Measurements from ENCODE around the gene CIAO2A.

DNA sequence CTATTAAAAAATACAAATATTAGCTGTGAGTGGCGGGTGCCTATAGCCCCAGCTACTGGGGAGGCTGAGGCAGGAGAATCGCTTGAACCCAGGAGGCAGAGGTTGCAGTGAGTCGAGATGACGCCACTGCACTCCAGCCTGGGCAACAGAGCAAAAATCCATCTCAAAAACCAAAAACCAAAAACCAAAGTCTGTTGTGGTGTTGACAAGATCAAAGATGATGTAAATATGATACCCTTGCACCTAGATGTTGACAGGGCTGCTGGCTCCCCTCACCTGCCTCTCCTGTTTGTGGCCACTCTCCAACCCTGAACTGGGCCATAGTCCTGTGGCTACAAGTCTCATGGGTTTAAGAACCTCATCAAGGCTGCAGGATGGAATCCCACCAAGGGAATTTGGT, 63.5 kb downstream of the CIAO2A start:
- no peak for TF ChIP-seq CTCF (conservative IDR thresholded peaks at IDR 0.05; ENCODE audit: low read length)
- TF ChIP-seq EZH2phosphoT487 (IDR thresholded peaks at IDR 0.05; ENCODE audit: borderline replicate concordance), result no peak
